Mesenteric fat pad (tissue), 1 donor: ENCODE data around the gene CACNB2. TPM values are rescaled to one million over a fixed set of nuclear protein-coding genes. Genes with fewer than 3 reads are reported as not detected.
"Not testable (repeated sequence)": the region's sequence is repeated elsewhere in the genome, so short reads cannot be mapped to it uniquely, and the experiment has no call there.

Source experiments
- DNase-seq: peaks from one replicate; pipeline ENCODE4 v3.0.0-alpha.2; 2020; ENCODE audit warnings: low spot score
- total RNA-seq: library from RNA; stranded (reverse); fragmentation: NEBNext Ultra II Directional; extraction: Animal tissue kit (Norgen Biotek cat#: 25700); gene quantifications from one replicate; pipeline ENCODE4 v1.2.1, GENCODE V29; 2021
- donor health status: DM: yes; HTN: yes; CAD: no.

CACNB2 gene
- total RNA-seq, 1 donor from 2014 or later = 0.19 TPM

DNA sequence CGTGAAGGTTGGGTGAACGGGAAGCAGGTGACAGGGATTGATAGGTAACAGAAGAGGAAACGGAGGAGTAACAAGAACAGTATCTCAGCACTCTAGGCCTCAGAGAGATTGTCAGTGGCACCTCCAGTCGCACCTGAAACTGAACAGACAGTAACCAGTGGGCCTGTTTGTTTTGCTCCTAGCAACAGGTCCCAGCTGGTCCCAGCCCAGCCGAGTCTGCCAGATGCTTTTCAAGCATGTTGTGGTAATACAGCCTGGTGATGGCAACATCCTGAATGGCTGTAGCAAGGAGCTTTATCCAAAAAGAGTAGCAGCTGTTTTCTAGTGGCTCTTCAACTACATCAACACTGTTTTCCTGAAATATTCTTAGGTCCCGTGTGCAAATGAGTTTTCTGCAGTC, 4.7 kb downstream of the CACNB2 start:
- no peak for DNase-seq

DNA sequence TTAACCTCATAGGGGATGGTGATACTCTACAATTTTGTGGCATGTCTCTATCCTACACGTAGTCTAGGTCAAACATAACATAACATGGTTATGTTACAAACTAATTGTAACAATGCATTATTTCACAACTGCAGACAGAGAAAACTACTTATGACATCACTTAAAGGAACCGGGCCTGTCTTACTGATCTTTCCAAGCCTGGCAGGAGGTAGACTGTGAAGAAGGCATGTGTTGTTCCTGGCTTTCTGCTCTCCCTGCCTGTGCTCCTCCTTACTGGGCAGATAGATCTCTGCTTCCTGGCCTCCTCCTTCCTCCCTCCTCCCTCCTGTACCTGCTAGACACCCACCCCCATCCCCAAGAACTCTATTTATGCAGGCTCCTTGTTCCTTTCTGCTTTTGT, 5.4 kb downstream of the CACNB2 start:
- DNase-seq = no peak

DNA sequence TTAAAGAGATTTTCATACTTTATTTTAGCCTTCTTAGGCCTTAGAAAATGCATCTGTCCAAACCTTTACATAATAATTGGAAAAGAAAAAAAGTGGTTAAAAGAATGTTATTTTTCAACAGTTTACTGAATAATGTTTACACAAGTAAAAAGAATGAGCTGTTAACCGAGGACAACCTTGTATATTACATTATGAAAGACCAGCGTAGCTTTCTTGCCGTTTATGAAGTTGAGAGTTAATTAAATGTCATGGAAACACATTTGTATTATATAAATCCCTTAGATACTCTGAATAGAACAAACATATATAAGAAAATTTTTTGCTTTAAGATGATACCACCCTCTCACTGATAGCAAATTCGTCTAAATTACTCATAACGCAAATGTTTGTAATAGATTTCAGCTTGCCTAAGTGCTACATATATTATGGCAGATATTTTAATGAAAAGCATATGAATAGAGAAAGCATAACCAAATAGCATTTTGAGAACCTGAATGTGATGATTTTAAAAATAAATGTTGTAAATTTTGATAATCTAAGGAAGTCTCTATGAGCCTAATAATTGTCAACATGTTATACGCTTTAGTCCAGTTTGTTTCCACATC, 9.1 kb downstream of the CACNB2 start:
- no peak for DNase-seq

DNA sequence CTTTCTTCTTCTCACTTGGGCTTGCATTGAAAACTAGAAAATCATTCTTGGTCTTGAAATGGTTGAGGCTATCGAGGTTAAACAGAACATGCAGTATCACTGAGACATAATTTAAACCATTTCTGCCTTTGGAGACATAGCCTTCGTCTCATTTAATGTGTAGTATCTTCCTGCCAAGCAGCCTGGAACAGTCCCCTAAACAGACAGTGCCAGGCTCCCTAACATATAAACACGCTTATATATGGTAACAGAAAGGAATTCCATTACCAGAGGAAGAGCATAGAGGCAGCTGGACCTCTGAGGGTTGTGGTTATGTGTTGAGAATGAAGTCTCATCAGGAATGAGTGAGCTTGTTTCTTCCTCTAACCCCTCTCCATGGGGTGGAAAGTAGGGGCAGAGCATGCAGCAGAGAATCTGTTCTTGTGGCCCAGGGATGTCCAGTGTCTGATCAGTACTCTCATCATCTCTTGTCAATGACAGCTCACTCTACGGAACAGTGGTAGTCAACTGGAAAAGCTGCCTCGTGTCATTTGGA, 11.2 kb downstream of the CACNB2 start:
- no peak for DNase-seq

DNA sequence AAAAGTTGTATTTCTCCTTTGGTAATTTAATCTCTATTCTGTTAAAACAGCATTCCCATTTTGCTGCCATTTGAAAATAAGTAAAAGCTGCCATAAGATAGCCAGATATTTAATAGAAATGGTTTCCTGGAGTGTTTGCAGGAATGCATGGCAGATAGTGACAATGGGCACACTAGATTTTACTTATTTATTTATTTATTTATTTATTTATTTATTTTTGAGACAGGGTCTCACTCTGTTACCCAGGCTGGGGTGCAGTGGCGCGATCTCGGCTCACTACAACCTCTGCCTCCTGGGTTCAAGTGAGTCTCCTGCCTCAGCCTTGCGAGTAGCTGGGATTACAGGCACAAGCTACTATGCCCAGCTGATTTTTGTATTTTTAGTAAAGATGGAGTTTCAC, 13.2 kb downstream of the CACNB2 start:
- not testable (repeated sequence) for DNase-seq

DNA sequence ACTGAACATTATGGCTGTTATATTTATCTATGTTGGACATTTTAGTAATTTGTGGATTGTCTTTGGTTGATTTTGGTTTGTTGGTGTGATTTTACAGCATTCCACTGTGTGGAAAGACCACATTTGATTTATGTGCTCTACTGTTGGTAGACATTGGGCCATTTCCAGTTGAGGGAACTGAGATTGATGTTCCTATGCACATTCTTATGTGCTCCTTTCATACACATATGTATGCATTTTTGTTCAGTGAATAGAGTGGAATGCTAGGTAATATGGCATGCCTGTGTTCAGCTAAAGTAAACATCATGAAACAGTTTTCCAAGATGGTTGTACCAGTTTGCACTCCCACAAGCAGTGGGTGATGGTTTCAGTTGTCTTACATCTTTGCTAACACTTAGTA, 15.1 kb downstream of the CACNB2 start:
- DNase-seq = no peak

DNA sequence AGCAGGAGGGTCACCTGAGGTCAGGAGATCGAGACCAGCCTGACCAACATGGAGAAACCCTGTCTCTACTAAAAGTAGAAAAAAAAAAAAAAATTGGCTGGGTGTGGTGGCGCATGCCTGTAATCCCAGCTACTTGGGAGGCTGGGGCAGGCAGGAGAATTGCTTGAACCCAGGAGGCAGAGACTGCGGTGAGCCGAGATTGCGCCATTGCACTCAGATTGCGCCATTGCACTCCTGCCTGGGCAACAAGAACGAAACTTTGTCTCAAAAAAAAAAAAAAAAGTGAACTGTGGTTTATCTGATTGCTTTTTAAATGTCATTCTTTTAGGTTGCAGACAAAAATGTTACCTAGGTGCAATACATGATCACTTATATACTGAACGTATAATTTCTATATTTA, 16.6 kb downstream of the CACNB2 start:
- DNase-seq = not testable (repeated sequence)

DNA sequence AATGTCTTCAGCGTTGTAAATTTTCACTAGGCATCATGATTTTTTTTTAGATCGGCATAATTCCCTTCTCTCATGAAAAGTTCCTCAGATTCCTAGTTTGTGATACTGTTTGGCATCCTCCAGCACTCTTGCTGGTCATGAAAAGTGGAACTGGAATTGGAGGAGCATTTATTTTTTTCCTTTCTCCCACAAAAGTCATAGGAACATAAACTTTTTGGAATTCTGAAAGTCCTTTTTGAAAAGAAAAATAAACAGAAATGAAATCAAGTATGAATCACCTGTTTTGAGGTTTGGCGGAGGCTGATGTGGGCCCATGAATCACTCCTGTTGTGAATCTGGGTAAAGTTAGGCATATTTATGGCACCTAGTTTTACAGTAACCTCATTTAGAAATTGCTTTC, 17.7 kb downstream of the CACNB2 start:
- no peak for DNase-seq

DNA sequence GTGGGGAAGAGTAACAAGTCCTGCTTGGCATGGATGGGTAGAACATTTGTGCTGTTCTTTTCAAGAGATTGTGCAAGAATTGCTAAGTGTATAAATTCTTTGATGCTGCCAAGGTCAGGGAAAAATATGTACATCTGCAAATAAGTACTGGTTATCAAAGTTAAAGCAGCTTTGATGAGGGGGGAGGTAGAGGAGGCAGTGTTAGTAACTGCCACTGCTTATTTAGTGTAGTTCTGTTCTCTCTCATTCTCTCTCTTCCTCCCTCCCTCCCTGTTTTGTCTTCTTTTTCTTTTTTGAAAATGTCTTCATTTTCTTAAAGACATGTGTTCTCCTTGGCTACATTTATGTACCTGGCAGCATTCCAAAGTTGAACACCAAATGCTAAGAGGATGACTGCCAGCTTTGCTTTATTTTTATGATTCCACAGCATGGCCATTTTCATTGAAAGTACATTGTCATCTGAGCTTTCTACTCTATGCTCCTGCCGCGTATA, 18.6 kb downstream of the CACNB2 start:
- DNase-seq = no peak

DNA sequence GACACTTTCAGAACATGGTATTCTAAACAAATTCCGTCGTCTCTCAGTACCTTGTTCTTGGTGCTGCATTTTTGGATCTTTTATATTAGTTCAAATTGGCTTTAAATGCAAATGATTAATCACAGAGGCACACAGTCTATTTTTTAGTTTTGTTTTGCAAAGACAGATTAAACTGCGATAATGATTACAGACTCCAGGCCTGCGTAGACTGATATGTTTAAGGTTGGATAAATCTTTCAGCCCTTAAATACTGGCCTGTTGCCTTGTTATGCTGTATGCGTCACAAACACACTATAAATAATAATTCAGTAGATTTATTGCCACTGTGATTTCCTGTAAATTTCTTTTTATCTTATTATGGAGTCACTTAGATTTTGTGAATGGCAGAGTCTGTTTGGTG, 19.3 kb downstream of the CACNB2 start:
- DNase-seq = no peak

DNA sequence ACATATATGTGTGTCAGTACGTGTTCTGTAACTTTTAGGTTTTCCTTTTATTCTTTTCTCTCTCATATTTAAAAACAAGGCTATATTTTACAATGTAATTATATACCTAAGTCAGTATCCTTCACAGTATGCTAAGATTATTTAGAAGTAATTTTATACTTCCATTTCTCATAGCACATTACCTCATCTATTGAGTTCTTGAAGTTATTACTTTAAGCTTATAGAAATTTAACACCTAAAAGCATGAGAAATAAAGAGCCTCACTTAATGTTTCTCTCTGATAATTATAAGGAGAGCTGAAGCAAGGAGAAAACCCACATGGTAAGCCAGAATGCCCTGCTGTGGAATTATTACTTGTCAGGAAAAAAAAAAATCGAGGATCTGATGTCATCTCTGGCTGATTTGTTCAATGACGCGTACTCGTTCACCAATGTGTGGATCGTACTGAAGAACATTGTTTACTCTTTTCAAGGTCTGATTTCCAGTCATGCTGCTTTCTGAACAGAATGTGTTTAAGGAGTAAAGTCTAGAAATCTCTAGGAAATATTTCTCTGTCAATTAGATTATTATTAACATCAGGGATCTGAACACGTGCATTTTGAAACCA, 21.9 kb downstream of the CACNB2 start:
- DNase-seq = no peak

DNA sequence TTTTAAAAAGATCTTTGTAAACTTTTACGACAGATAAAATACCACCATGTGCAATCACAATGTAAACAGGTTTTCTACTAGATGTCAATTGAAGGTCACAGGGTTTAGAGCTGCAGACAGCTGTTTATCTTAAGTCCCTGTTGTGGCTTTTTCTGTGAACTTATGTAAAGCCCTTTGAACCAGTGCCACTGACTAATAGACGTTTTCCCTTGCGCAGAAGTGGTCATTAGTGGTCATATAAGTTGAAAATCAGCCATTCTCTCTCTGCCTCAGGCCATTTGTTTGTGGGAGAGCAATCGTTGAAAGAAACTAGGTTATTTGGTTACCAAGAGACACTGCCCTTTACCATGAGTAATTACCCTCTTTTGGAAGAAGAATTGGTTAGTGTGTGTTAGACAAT, 23.9 kb downstream of the CACNB2 start:
- no peak for DNase-seq

DNA sequence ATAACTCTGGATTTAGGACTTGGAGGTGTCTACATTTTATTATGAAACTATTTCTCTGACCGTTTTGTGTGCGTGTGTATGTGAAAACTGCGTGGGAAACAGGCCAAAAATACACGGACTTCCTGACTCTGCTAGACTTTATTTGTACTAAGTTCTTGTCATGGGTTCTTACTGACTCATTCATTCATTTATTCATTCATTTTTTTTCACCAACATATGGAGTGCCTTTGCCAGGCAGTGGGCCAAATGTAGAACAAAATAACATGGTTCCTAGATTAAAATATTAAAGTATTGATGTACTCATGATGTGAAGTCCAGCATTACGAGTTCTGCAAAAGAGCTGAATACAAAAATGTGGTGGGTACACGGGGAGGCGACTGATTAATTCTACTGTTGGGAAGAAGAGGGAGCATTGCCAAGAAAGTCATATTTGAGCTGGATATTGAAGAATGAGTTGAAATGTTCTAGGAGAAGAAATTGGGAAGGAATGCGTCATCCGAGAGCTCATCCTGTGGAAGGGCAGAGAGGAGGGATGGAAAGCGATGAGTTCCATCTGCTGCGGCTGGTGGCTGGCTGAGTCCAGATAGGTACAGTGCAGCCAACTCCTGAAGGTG, 24.6 kb downstream of the CACNB2 start:
- no peak for DNase-seq

DNA sequence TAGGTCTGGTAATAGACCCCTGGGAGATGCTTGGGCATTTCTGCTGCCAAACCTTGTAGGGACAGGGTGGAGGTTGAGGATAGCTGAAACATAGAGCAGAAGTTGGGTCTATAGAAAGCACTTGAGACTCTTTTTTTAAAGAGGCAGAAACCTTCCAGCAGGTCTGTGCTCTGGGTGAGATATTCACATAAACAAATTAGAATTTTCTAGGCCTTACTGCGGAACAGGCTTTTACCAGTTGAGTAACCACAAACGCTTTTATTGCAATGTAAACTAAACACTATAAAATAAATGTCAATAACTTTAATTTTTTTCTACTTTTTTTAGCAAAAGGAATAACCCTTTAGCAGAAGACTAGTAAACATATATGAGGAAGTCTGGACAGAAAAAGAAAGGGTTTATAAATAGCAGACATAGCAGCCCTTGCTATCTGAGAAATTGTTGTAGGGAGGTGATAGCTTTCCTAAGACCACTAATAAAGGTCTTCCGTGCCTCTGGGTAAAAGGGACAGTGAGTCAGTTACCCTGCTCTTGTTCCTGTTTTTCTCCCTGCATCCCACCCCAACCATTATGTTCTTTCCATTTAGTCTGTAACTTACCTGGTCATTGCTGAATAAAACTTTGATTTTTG, 38.7 kb downstream of the CACNB2 start:
- no peak for DNase-seq

DNA sequence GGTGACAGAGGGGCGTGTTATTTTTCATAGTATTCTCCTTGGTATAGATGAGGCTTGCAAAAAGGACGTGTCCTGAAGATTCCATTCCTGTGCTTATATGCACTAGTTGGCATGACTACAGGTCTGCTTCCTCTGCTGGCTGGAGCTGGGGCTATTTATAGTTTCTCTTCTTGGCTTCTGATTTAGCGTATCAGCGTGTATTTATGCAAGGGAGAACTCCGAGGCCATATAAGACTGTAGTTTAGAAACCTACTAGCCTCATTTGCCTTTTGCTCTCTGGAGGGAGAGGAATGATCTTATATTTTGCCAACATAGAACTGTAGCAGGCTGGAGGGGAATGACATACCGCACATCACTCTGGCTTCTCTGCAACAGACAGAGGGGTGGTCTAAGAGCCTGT, 39.7 kb downstream of the CACNB2 start:
- no peak for DNase-seq

DNA sequence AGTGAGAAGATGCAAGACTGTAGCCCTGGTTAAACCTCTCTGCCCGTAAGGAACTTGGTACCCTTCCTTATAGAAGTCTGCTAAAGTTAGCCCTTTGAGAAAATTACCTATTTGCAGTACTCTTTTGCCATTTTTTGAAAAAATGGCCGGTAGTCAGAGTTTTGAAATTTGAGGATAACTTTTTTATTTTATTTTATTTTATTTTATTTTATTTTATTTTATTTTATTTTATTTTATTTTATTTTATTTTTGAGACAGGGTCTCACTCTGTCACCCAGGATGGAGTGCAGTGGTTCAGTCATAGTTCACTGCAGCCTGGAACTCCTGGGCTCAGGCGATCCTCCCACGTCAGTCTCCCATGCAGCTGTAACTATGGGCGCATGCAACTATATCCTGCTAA, 41.2 kb downstream of the CACNB2 start:
- DNase-seq = not testable (repeated sequence)

DNA sequence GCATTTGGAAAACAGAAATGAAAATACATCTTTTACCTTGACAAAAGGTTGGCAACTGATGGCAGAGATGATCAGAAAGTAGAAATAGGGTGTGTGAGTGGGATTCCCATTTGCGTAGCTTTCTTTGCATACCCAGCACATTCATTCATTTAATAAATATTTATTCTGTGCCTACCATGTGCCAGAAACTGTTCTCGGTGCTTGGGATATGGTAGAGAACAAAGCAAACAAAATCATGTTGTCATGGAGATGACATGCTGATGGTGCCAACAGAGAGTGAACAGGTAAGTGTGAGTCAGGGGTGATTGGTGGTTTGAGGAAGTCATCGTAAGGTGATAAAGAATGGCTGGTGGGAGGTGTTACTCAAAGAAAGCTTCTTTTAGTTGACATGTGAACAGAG, 45.4 kb downstream of the CACNB2 start:
- no peak for DNase-seq

DNA sequence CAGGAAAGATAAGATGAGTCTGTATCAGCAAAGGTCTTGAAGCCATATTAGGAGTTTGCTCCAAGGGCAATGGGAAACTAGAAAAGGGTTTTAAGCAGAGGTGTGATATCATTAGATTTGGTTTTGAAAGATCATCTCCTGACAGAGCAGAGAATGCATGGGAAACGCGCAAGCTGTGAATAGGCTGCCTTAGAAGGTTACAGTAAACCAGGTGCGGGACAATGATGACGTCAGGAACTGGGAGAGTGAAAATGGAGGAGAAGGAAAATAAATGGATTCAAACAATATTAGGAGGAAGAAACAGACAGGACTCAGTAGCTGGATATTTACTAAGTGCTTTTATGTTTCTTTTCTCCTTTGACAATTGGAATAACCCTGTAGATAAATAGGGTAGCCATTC, 50.6 kb downstream of the CACNB2 start:
- DNase-seq = no peak

DNA sequence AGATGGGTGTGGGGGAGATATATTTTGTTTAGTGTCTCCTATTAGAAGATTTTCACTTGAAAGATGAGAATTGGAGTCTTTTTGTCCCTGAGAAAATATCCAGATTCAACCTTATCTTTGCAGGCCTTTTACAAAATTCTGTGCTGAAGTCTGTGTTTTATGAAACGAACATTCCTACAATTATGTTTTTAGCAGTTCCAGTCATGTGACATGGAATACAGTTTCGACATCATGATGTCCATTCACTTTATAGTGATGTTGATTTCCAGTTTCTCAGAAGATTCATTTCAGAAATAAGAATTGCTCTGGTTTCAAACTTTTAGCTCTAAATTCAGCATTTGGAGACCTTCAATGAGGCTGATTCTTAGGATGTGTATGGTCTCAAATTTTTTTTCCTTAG, 54.4 kb downstream of the CACNB2 start:
- no peak for DNase-seq

DNA sequence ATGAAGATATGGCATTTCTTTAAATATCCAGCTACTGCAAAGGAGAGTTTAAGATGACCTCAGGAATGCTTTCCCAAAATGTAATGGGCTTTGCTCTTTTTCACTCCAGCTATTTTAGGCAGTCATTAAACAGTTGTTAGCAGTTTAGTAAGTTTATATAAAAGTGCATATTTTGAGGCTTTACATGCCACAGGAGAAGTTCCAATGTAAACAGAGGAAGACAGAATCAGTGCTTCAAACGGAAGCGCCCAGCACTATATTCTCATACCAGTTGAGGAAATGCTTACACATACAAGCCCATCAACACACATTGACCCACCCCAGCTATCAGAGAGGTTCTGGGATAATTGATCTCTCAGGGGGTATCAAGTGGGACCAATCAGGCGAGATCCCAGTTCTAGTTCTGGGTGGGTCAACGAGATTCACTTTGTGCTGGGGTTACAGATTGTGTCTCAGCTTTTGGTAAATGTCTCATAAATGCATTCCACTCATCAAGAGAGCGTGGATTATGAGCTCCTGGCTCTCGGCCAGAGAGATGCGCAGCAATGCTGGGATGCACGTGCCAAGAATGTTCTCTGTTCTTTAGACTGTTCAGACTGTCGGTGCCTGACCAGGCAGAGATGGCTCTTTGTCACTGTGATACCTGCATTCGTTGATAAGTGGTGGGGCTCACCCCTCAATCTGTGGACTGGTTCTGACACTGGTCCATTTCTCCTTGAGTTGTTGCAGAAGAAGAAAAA, 55.0 kb downstream of the CACNB2 start:
- no peak for DNase-seq

DNA sequence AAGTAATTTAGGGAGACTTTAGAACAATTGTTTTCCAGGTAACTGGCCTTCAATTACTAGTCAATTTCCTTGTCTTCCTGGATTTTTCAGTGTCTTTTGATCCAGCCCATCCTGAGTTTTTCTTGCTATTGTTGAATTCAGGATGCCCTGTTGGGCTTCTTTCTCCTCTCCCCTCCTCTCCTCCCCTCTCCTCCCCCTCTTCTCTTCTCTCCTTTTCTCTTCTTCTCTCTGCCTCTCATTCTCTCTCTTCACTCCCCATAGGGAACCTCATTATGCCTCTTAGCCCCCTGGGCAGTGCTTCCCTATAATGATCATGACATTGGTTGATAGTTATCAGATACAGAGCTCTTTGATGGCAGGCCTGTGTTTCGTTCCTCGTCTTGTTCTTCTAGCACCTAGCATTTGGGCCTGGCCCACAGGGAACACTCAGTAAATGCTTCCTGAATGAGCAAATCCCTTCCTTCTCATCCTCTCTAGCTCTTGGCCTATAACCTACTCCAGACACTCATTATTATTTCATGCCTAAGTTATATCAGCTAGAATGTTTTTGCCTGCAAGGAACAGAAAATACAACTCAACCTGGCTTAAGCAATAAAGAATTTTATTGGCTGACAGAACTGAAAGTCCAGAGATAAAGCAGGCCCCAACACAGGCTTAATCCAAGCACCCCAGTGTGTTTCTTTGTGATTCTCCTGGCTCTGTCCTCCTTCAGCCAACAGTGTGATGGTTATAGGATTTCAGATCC, 56.8 kb downstream of the CACNB2 start:
- DNase-seq = no peak
